Fibroblast of skin of left biceps (primary cell): ENCODE results near the gene HEATR9.

Source experiments
- DNase-seq, 2 experiments: peaks; one replicate each; pipeline ENCODE4 v3.0.0-alpha.2; 2013; ENCODE audit warnings: low read depth in 2 of 2

Gene HEATR9

GRCh38 chr17:35866341-35866950, 2.2 kb downstream of the HEATR9 start:
- DNase-seq: no peak

GRCh38 chr17:35865412-35866340, 3.0 kb downstream of the HEATR9 start:
- DNase-seq: peak; percentile 13 to 18

- no peak for DNase-seq
These were observed 3.8 kb downstream of the HEATR9 start for GRCh38 chr17:35864853-35865252.

- DNase-seq: no peak
These were observed 12.1 kb downstream of the HEATR9 start for GRCh38 chr17:35856603-35857002.

DNA sequence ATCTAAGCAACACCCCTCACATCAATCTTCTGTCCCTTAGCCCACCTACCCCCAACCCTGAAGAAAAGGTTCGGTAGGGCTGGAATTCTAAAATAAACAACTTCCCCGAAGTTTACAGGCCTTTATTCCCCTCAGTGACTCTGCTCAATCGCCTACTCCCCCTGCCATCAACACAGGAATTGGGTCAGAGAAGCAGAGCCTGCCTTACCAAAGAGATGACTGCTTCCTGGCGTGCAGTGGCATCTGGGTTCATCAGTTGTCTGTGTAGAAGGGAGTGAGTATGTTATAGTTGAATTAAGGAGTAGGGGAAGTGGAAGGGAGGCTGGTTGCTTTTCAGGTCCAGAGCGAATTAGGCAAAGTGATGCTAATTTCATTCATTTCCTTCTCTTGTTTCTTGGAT, 12.7 kb downstream of the HEATR9 start:
- no peak for DNase-seq

DNA sequence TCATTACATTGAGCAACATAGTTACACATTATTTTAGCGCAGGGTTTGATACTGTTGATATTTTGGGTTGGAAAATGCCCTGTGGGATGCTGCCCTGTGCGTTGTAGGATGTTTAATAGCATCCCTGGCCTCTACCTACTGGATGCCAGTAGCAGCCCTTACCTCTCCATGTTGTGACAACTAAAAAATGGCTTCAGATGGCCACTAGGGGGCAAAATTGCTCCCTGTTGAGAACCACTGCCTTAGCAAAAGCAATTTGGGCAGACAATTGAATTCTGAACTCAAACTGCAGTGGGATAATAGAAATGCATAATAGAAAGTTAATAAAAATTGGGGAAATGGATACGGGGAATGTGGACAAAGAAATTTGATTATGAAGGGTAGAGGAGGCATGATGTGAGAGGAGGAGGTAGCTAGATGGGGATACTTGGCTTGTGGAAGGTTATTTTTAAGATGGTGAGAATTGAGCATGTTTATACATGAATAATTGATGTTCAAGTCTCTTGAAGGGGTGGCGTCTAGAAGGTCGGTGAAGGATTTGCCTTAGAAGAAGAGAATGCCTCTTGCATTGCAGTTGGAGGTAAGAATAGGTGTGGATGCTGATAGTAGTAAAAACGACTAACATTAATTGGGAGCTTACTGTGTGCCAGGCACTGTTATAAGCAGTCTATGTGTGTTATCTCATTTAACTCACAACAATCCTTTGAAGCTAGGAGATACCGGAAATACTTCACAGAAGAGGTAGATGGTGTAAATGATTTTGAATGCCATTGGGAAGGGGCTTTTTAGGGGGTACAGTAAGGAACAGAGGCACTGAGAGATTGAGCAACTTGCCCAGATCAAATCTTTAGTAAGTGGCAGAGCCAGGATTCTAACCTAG, 19.0 kb downstream of the HEATR9 start:
- peak; percentile 21 to 26 for DNase-seq

DNA sequence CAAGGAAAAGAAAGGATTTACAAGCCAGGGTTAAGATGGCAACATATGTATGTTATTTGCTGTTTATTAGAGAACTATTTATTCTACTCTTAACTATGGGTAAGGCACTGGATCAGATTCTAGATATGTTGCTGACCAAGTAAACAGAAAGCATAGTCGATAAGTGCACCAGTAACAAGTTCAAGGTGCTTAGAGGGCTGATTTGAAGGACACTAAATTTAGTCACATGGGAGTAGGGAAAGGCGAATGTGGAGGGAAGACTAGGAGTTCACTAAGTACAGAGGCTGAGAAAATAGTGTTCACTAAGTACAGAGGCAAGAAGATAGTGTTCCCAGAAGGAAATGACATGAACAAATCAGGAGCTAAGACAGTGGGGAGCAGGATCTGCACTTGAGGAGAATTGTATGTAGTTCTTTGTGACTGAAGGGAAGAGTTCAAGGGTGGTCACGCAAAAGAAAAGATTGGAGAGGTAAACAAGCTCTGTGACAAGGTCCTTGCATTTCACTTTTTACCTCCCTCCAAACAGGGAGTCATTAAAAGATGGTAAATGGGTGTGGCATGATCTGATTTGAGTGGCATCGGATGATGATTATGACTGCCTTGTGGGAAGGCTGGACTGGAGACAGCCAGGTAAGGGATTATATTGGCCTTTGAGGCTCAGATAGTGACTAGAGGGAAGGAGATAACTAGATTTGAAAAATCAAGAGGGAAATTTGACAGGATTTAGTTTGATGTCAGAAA, 20.9 kb downstream of the HEATR9 start:
- no peak for DNase-seq

DNA sequence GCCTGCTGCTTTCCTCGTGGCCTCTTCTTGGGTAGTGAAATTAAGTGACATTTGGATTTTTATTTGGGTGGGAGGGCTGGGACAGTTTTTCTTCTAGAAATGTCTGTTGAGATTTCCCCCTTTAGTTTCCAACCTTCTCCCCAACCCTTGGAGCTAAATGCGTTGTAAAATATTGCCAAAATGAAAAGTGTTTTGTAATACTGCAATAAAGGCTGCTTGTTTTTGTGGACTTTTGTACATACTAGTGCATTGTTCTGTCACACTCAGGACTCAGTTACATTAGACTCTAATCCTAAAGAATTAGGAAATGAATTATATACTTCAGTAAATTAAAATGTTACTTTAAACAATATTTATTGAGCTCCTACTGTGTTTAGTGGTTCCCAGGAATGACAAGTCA, 21.7 kb downstream of the HEATR9 start:
- DNase-seq: no peak

DNA sequence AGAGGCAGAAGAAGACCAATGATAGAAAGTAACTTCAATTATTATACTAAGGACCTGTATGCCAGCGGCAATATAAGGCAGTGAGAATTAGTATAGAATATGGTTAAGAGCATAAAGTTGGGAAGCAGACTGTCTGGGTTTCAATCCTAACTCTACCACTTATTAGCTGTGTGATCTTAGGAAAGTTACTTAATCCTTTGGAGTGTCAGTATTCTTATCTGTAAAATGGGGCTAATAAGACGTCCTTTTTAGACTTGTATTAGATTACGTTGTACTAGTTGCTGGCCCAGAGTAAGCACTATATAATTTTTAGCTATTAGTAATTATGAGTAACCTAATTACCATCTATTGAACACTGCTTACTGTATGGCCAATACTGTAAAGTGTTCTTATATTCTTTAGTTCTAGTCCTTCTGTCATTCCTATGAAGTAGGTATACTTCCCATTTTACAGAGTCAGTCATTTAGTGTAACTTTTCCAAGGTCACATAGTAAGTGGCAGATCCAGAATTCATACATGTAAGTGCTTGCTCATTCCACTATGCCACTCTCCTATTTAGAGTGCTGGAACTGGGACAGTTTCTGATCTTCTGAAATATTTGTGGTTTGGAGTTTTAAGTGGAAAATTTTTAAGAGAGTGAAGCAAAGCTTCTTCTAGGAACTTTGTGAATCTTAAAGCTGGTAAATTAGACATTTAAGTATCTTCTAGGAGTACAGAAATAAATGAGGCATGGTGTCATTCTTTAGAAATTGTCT, 22.5 kb downstream of the HEATR9 start:
- no peak for DNase-seq

DNA sequence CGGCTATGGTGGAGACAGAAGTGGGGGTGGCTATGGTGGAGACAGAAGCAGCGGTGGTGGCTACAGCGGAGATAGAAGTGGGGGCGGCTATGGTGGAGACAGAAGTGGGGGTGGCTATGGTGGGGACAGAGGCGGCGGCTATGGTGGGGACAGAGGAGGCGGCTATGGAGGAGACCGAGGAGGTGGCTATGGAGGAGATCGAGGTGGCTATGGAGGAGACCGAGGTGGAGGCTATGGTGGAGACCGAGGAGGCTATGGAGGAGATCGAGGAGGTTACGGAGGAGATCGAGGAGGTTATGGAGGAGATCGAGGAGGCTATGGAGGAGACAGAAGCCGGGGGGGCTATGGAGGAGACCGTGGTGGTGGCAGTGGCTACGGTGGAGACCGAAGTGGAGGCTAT, 24.1 kb downstream of the HEATR9 start:
- no peak for DNase-seq

DNA sequence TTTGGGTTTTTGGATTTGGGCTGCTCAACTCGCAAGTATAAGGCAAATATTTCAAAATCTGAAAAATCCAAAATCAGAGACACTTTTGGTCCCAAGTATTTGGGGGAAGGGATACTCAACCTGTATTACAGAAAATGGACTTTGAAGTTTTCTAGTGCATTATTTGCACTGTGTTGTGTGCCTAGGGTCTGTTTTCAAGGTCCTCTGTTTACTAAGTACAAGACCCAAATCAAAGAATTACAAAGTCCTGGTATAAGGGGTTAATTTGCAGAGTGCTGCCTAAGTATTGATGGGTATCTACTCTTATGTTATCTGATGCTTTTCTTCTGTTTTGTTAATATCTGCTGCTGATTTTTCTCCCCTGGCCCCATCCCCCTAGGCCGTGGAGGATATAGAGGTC, 25.0 kb downstream of the HEATR9 start:
- DNase-seq: no peak

DNA sequence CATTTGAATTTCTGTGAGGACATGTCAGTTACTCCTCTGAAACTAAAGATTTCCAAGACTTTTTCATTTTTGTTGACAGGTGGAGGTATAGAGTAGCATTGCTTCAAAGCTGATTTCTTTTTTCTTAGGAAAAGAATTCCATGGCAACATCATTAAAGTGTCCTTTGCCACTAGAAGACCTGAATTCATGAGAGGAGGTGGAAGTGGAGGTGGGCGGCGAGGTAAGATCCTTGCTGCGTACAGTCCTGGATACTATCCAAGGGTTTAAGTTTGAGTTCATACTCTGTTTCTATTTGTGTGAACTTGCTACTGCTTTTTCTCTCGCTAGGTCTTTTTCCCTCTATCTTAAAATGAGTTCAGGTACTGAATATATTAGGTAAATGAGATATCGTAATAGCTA, 26.5 kb downstream of the HEATR9 start:
- DNase-seq: no peak

DNA sequence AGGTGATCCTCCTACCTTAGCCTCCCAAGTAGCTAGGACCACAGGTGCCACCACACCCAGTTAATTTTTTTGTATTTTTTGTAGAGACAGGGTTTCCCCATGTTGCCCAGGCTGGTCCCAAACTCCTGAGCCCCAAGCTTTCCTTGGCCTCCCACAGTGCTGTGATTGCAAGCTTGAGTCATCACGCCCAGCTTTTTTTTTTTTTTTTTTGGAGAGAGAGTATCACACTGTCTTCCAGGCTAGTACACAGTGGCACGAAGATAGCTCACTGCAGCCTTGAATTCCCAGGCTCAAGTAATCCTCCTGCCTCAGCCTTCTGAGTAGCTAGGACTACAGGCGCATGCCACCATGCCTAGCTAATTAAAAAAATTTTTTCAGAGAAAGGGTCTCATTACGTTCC, 27.2 kb downstream of the HEATR9 start:
- no peak for DNase-seq

DNA sequence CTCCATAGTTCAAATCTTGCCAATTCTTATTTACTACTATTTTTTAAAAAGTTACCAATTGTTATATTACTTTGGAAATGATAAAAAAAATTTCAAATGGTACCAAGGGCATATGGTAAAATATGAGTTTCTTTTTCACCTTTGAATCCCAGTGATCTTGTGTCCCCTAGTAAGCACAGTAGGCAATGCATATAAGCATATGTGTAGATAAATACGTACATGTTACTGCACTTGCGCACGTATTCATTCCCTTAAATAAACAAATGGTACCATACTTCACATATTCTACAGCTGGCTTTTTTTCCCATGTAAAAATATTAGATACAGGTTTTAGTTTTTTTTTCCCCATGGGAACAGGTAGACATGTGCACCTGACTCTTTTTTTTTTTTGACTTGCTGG, 27.6 kb downstream of the HEATR9 start:
- no peak for DNase-seq

DNA sequence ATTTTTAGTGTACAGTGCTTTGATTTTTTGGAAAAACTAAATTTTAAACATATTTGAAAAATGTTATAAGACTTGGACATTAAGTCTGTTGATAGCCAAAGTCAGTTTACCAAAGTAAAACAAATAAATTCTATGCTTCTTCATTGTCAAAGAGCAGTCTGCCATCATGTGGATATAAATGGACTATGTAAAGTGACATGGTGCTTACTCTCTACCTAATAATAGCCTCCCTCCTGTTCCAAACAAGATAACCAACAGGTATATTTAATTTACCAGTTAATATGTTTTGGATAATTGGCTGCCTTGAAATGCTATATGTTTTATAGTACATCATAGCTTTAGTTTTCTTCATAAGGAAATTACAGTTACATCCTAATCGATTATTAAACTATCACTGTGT, 43.5 kb downstream of the HEATR9 start:
- DNase-seq: no peak

DNA sequence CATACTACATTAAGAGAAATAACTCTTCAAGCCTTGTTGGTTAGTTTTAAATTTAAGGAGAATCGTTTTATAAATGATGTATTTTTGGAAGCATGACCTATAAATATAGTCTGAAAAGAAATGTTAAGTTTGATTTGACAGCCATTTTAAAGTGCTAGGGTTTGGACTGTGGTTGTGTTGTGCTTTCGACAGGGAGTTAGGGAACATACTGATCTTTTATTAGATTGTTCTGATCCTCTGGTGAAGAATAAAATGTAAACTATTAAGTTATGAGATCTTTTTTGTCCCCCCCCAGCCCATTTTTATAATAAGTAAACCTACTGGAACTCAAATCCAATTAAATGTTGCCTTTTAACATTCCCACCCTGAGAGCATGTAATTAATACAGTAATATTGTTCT, 47.4 kb downstream of the HEATR9 start:
- no peak for DNase-seq

DNA sequence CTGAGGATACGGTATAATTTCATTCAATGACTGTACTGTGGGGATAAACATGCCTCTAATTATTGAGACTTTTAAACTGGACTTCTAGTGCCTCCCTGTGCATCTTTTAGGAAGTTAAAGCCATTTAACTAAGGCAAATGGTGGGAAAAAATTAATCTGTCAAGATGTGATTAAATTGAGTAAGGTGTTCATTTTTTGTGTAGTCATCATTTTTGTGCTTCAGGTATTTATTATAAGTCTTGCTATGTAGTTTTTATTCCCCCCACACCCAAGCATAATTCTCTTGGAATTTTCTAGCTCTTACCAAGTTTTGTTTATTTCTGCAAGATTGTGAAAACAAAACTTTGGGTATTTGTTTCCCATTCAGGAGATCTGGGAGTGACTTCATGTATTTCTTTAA, 49.2 kb downstream of the HEATR9 start:
- DNase-seq: no peak

GRCh38 chr17:35817196-35817595, 51.5 kb downstream of the HEATR9 start:
- DNase-seq: no peak

- DNase-seq: no peak
These were observed 52.0 kb downstream of the HEATR9 start for GRCh38 chr17:35816723-35817122.

GRCh38 chr17:35812456-35812855, 56.2 kb downstream of the HEATR9 start:
- no peak for DNase-seq

DNA sequence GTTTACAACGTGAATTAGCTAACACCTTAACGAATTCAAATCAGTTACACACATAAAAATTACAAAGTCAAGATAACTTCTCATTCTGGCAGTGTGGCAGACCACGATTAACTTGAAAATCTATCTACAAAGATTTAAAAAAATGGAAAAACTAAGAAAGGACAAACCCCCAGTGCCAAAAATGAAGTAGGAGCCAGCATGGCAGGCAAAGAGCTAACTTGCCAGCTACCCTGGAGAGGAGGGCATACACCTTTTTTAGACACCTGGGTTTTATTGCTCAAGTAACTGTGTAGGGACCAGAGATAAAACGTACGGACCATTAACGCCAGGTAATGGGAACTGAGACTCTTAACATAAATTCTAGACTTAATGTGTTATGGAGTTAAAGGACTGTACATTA, 56.9 kb downstream of the HEATR9 start:
- DNase-seq: no peak
